ENCODE data around the gene ANKRD30A. TPM values are rescaled to one million over a fixed set of nuclear protein-coding genes. Genes with fewer than 3 reads are reported as not detected.
"Not testable (repeated sequence)": the region's sequence is repeated elsewhere in the genome, so short reads cannot be mapped to it uniquely, and the experiment has no call there.

Gene ANKRD30A
- not detected for total RNA-seq
- total RNA-seq (2013): not detected
- total RNA-seq: 0 to 0.05 (median 0) reads per million in 29 experiments

GRCh38 chr10:37125191-37125732, at the start of gene ANKRD30A:
ANKRD30A (plus strand) TSS chr10:37125598; CDS start chr10:37125788, 190 bp downstream.
- no peak for ATAC-seq (replicated peaks in 1 of 4)
- DNase-seq: no peak
- Histone ChIP-seq H3K27me3 (replicated peaks in 1 of 2; ENCODE audit: control insufficient read depth in 2 of 2, extremely low read depth in 1 of 2, insufficient read depth in 2 of 2, low read length in 1 of 2) (no peaks in the 10 kb centered on the region), H3K4me1 (ENCODE audit: control insufficient read depth in 1 of 2, extremely low read depth in 1 of 2, insufficient read depth in 2 of 2, low read length in 2 of 2) (no peaks in the 10 kb centered on the region), H3K4me3 (ENCODE audit: control insufficient read depth in 1 of 2, extremely low read depth in 1 of 2, low read length in 1 of 2) (no peak within 1 kb of the TSS), H3K36me3 (ENCODE audit: control insufficient read depth in 2 of 2, extremely low read depth in 1 of 2, insufficient read depth in 1 of 2, low read length in 1 of 2) (no peaks in the 10 kb centered on the region), H3K27ac (ENCODE audit: low read length) (no peak within 1 kb of the TSS), H3K9me3 (no peaks in the 10 kb centered on the region)
- Mint-ChIP-seq H3K9me3 (peaks cover 0 to 10% (median 6%) of the 10 kb centered on the region in 3 donors), H3K36me3 (no peaks in the 10 kb centered on the region), H3K27me3 (no peaks in the 10 kb centered on the region), H3K4me3 (no peak within 1 kb of the TSS), H3K4me1 (no peaks in the 10 kb centered on the region), H3K27ac (no peak within 1 kb of the TSS)
- ChIA-PET CTCF (no interaction called here), POLR2A (no interaction called here)
- 95% methylated on average over 39 of the region's 39 CpGs for WGBS (ENCODE audit: insufficient coverage)

- H3K27me3 ChIP-seq (replicated peaks in 1 of 2; ENCODE audit: control insufficient read depth in 2 of 2, extremely low read depth in 1 of 2, insufficient read depth in 2 of 2, low read length in 1 of 2); H3K27ac ChIP-seq (ENCODE audit: low read length); H3K4me1 Mint-ChIP-seq; H3K27me3 Mint-ChIP-seq; H3K4me1 ChIP-seq (ENCODE audit: control insufficient read depth in 1 of 2, extremely low read depth in 1 of 2, insufficient read depth in 2 of 2, low read length in 2 of 2); H3K4me3 ChIP-seq (ENCODE audit: control insufficient read depth in 1 of 2, extremely low read depth in 1 of 2, low read length in 1 of 2); H3K9me3 ChIP-seq; POLR2A ChIA-PET; DNase-seq; H3K27ac Mint-ChIP-seq; ATAC-seq (replicated peaks in 1 of 4); CTCF ChIA-PET; H3K36me3 ChIP-seq (ENCODE audit: control insufficient read depth in 2 of 2, extremely low read depth in 1 of 2, insufficient read depth in 1 of 2, low read length in 1 of 2); H3K36me3 Mint-ChIP-seq; H3K4me3 Mint-ChIP-seq: not testable (repeated sequence)
- peaks cover 11 to 17% (median 15%) of the 10 kb centered on the region in 3 donors for H3K9me3 Mint-ChIP-seq
- 92% methylated on average over 5 of the region's 10 CpGs for WGBS (ENCODE audit: insufficient coverage)
These were observed 49.3 kb upstream of the ANKRD30A start for GRCh38 chr10:37076083-37076482.

- POLR2A ChIA-PET: no interaction called here
- Mint-ChIP-seq H3K27ac (no peak overlapping the region), H3K27me3 (no peaks in the 10 kb centered on the region), H3K4me1 (no peaks in the 10 kb centered on the region), H3K9me3 (peaks cover 22 to 44% (median 28%) of the 10 kb centered on the region in 3 donors), H3K36me3 (no peaks in the 10 kb centered on the region), H3K4me3 (no peak overlapping the region)
- Histone ChIP-seq H3K4me3 (ENCODE audit: control insufficient read depth in 1 of 2, extremely low read depth in 1 of 2, low read length in 1 of 2) (no peak overlapping the region), H3K27me3 (replicated peaks in 1 of 2; ENCODE audit: control insufficient read depth in 2 of 2, extremely low read depth in 1 of 2, insufficient read depth in 2 of 2, low read length in 1 of 2) (no peaks in the 10 kb centered on the region), H3K27ac (ENCODE audit: low read length) (no peak overlapping the region), H3K4me1 (ENCODE audit: control insufficient read depth in 1 of 2, extremely low read depth in 1 of 2, insufficient read depth in 2 of 2, low read length in 2 of 2) (no peaks in the 10 kb centered on the region), H3K36me3 (ENCODE audit: control insufficient read depth in 2 of 2, extremely low read depth in 1 of 2, insufficient read depth in 1 of 2, low read length in 1 of 2) (no peaks in the 10 kb centered on the region), H3K9me3 (peaks cover 6% of the 10 kb centered on the region)
- WGBS (ENCODE audit: insufficient coverage): no CpG with 5 or more reads among the region's 3 CpGs
- CTCF ChIA-PET: no interaction called here
- DNase-seq (no peak), ATAC-seq (replicated peaks in 1 of 4) (no peak)
These were observed 29.4 kb upstream of the ANKRD30A start for GRCh38 chr10:37095792-37096573.

GRCh38 chr10:37101261-37101660, 24.1 kb upstream of the ANKRD30A start:
- ATAC-seq (replicated peaks in 1 of 4) (no peak), DNase-seq (no peak)
- no peak overlapping the region for H3K4me3 Mint-ChIP-seq
- H3K36me3 ChIP-seq (ENCODE audit: control insufficient read depth in 2 of 2, extremely low read depth in 1 of 2, insufficient read depth in 1 of 2, low read length in 1 of 2): no peaks in the 10 kb centered on the region
- H3K9me3 ChIP-seq: peaks cover 6% of the 10 kb centered on the region
- no peaks in the 10 kb centered on the region for H3K27me3 ChIP-seq (replicated peaks in 1 of 2; ENCODE audit: control insufficient read depth in 2 of 2, extremely low read depth in 1 of 2, insufficient read depth in 2 of 2, low read length in 1 of 2)
- H3K27me3 Mint-ChIP-seq: no peaks in the 10 kb centered on the region
- H3K4me3 ChIP-seq (ENCODE audit: control insufficient read depth in 1 of 2, extremely low read depth in 1 of 2, low read length in 1 of 2): no peak overlapping the region
- no peaks in the 10 kb centered on the region for H3K4me1 ChIP-seq (ENCODE audit: control insufficient read depth in 1 of 2, extremely low read depth in 1 of 2, insufficient read depth in 2 of 2, low read length in 2 of 2)
- H3K4me1 Mint-ChIP-seq: no peaks in the 10 kb centered on the region
- POLR2A ChIA-PET: no interaction called here
- H3K27ac Mint-ChIP-seq: no peak overlapping the region
- peaks cover 19 to 37% (median 20%) of the 10 kb centered on the region in 3 donors for H3K9me3 Mint-ChIP-seq
- CTCF ChIA-PET: no interaction called here
- no peak overlapping the region for H3K27ac ChIP-seq (ENCODE audit: low read length)
- no peaks in the 10 kb centered on the region for H3K36me3 Mint-ChIP-seq
- 74% methylated on average over 3 of the region's 3 CpGs for WGBS (ENCODE audit: insufficient coverage)

- no peak for DNase-seq
- WGBS (ENCODE audit: insufficient coverage): no CpG with 5 or more reads among the region's 1 CpG
- Histone ChIP-seq H3K27me3 (replicated peaks in 1 of 2; ENCODE audit: control insufficient read depth in 2 of 2, extremely low read depth in 1 of 2, insufficient read depth in 2 of 2, low read length in 1 of 2) (no peaks in the 10 kb centered on the region), H3K36me3 (ENCODE audit: control insufficient read depth in 2 of 2, extremely low read depth in 1 of 2, insufficient read depth in 1 of 2, low read length in 1 of 2) (no peaks in the 10 kb centered on the region), H3K9me3 (no peaks in the 10 kb centered on the region), H3K27ac (ENCODE audit: low read length) (no peak overlapping the region), H3K4me1 (ENCODE audit: control insufficient read depth in 1 of 2, extremely low read depth in 1 of 2, insufficient read depth in 2 of 2, low read length in 2 of 2) (no peaks in the 10 kb centered on the region), H3K4me3 (ENCODE audit: control insufficient read depth in 1 of 2, extremely low read depth in 1 of 2, low read length in 1 of 2) (no peak overlapping the region)
- no peaks in the 10 kb centered on the region for H3K4me1 Mint-ChIP-seq
- H3K9me3 Mint-ChIP-seq: peaks cover 12 to 24% (median 18%) of the 10 kb centered on the region in 3 donors
- no peak overlapping the region for H3K27ac Mint-ChIP-seq
- CTCF ChIA-PET: no interaction called here
- no peaks in the 10 kb centered on the region for H3K27me3 Mint-ChIP-seq
- no peak overlapping the region for H3K4me3 Mint-ChIP-seq
- no peak for ATAC-seq (replicated peaks in 1 of 4)
- no peaks in the 10 kb centered on the region for H3K36me3 Mint-ChIP-seq
- POLR2A ChIA-PET: no interaction called here
These were observed 16.4 kb upstream of the ANKRD30A start for GRCh38 chr10:37109000-37109399.

- no peak for ATAC-seq (replicated peaks in 1 of 4)
- POLR2A ChIA-PET: no interaction called here
- 97% methylated on average over 14 of the region's 21 CpGs for WGBS (ENCODE audit: insufficient coverage)
These were observed 866 bp upstream of the ANKRD30A start for GRCh38 chr10:37124532-37124931.

More at GRCh38 chr10:37124532-37124931, 866 bp upstream of the ANKRD30A start:
- no peaks in the 10 kb centered on the region for H3K4me1 Mint-ChIP-seq
- Histone ChIP-seq H3K4me1 (ENCODE audit: control insufficient read depth in 1 of 2, extremely low read depth in 1 of 2, insufficient read depth in 2 of 2, low read length in 2 of 2) (no peaks in the 10 kb centered on the region), H3K9me3 (no peaks in the 10 kb centered on the region), H3K27me3 (replicated peaks in 1 of 2; ENCODE audit: control insufficient read depth in 2 of 2, extremely low read depth in 1 of 2, insufficient read depth in 2 of 2, low read length in 1 of 2) (no peaks in the 10 kb centered on the region), H3K4me3 (ENCODE audit: control insufficient read depth in 1 of 2, extremely low read depth in 1 of 2, low read length in 1 of 2) (no peak overlapping the region), H3K36me3 (ENCODE audit: control insufficient read depth in 2 of 2, extremely low read depth in 1 of 2, insufficient read depth in 1 of 2, low read length in 1 of 2) (no peaks in the 10 kb centered on the region), H3K27ac (ENCODE audit: low read length) (no peak overlapping the region)
- no peak overlapping the region for H3K4me3 Mint-ChIP-seq
- DNase-seq: no peak
- no peaks in the 10 kb centered on the region for H3K27me3 Mint-ChIP-seq
- no peak overlapping the region for H3K27ac Mint-ChIP-seq
- CTCF ChIA-PET: no interaction called here
- no peaks in the 10 kb centered on the region for H3K36me3 Mint-ChIP-seq
- H3K9me3 Mint-ChIP-seq: peaks cover 0 to 10% (median 3%) of the 10 kb centered on the region in 3 donors
